ENCODE data around the gene MCAT.

Gene MCAT

GRCh38 chr22:43172191-43172590, 29.0 kb upstream of the MCAT start:
- Histone ChIP-seq H3K4me3 (ENCODE audit: severe bottlenecking) (no peak overlapping the region), H3K27me3 (ENCODE audit: insufficient read depth, poor library complexity, severe bottlenecking) (no peaks in the 10 kb centered on the region), H3K27ac (ENCODE audit: poor library complexity, severe bottlenecking) (no peak overlapping the region), H3K4me1 (ENCODE audit: insufficient read depth, poor library complexity, severe bottlenecking) (no peaks in the 10 kb centered on the region), H3K9me3 (ENCODE audit: severe bottlenecking) (no peaks in the 10 kb centered on the region), H3K36me3 (ENCODE audit: low read depth) (peaks cover 65% of the 10 kb centered on the region)
- ATAC-seq (ENCODE audit: low read depth), result no peak
- TF ChIP-seq CTCF (IDR thresholded peaks at IDR 0.05; ENCODE audit: poor library complexity, severe bottlenecking), result no peak
- no peak for DNase-seq (ENCODE audit: low spot score)

DNA sequence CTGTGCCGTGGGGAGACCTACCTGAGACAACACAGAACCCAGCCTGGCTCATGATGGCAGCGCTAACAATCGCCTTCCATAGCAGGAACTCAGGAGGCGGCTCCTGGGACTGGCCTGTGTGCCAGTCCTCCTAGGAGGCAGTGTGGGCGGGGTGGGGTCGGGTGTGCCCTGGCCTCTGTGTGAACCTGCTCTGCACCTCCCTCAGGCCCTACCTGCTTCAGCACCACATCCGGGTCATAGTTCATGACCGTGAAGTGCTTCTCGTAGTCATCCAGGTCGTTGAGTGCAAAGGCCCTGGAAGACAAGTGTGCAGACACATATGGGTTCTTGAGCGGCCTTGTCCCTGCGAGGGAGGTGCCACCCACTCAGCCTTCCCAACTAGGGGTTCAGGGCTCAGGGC, 28.4 kb upstream of the MCAT start:
- no peaks in the 10 kb centered on the region for H3K4me1 ChIP-seq (ENCODE audit: insufficient read depth, poor library complexity, severe bottlenecking)
- H3K36me3 ChIP-seq (ENCODE audit: low read depth), result peaks cover 65% of the 10 kb centered on the region
- no peak for TF ChIP-seq CTCF (IDR thresholded peaks at IDR 0.05; ENCODE audit: poor library complexity, severe bottlenecking)
- no peaks in the 10 kb centered on the region for H3K9me3 ChIP-seq (ENCODE audit: severe bottlenecking)
- no peak overlapping the region for H3K27ac ChIP-seq (ENCODE audit: poor library complexity, severe bottlenecking)
- H3K27me3 ChIP-seq (ENCODE audit: insufficient read depth, poor library complexity, severe bottlenecking), result no peaks in the 10 kb centered on the region
- no peak for ATAC-seq (ENCODE audit: low read depth)
- peak; percentile 42 for DNase-seq (ENCODE audit: low spot score)
- H3K4me3 ChIP-seq (ENCODE audit: severe bottlenecking), result no peak overlapping the region

DNA sequence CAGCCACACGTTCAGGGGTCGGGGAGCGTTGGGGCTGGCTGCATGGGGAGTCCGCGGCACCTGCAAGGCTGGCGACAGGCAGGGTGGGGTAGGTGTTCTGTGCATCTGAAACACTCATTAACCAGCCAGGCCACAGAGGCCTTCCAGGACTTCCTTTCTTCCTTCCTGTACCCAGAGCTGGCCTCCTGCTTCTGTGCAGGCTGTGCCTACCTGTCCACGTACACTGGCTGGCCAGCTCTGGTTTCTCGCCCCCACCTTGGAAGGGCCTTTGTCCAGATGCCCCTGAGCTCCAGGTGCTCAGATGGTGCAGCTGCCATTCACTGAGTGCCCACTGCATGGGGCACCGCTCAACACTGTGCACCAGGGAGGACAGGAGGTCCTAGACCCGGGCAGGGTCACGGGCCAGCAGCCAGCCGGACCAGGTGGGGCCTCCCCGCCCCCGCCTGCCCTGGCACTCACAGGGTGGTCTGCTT, 27.9 kb upstream of the MCAT start:
- peaks cover 62% of the 10 kb centered on the region for H3K36me3 ChIP-seq (ENCODE audit: low read depth)
- no peak for TF ChIP-seq CTCF (IDR thresholded peaks at IDR 0.05; ENCODE audit: poor library complexity, severe bottlenecking)
- no peaks in the 10 kb centered on the region for H3K27me3 ChIP-seq (ENCODE audit: insufficient read depth, poor library complexity, severe bottlenecking)
- no peaks in the 10 kb centered on the region for H3K9me3 ChIP-seq (ENCODE audit: severe bottlenecking)
- H3K27ac ChIP-seq (ENCODE audit: poor library complexity, severe bottlenecking), result no peak overlapping the region
- ATAC-seq (ENCODE audit: low read depth), result no peak
- no peaks in the 10 kb centered on the region for H3K4me1 ChIP-seq (ENCODE audit: insufficient read depth, poor library complexity, severe bottlenecking)
- H3K4me3 ChIP-seq (ENCODE audit: severe bottlenecking), result no peak overlapping the region
- peak; percentile 40 for DNase-seq (ENCODE audit: low spot score)

DNA sequence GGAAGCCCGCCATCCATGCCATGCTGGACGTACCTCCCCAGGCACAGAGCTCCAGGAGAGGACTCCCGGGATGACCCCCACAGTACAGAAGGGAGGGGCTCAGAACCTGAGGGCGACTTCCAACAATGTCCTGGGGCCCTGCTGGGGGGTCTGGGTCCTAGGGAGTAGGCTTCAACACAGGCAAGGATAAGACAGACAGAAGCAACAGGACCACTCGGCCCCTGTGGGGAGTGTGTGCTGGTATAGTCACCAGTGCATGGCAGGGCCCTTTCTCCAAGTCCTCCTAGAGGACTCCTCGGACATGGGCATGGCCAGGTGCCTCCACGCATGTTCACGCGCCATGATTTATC, 26.9 kb upstream of the MCAT start:
- peaks cover 55% of the 10 kb centered on the region for H3K36me3 ChIP-seq (ENCODE audit: low read depth)
- no peaks in the 10 kb centered on the region for H3K27me3 ChIP-seq (ENCODE audit: insufficient read depth, poor library complexity, severe bottlenecking)
- no peak for ATAC-seq (ENCODE audit: low read depth)
- no peak overlapping the region for H3K27ac ChIP-seq (ENCODE audit: poor library complexity, severe bottlenecking)
- no peak for DNase-seq (ENCODE audit: low spot score)
- no peaks in the 10 kb centered on the region for H3K9me3 ChIP-seq (ENCODE audit: severe bottlenecking)
- H3K4me1 ChIP-seq (ENCODE audit: insufficient read depth, poor library complexity, severe bottlenecking), result no peaks in the 10 kb centered on the region
- TF ChIP-seq CTCF (IDR thresholded peaks at IDR 0.05; ENCODE audit: poor library complexity, severe bottlenecking), result no peak
- H3K4me3 ChIP-seq (ENCODE audit: severe bottlenecking), result no peak overlapping the region

DNA sequence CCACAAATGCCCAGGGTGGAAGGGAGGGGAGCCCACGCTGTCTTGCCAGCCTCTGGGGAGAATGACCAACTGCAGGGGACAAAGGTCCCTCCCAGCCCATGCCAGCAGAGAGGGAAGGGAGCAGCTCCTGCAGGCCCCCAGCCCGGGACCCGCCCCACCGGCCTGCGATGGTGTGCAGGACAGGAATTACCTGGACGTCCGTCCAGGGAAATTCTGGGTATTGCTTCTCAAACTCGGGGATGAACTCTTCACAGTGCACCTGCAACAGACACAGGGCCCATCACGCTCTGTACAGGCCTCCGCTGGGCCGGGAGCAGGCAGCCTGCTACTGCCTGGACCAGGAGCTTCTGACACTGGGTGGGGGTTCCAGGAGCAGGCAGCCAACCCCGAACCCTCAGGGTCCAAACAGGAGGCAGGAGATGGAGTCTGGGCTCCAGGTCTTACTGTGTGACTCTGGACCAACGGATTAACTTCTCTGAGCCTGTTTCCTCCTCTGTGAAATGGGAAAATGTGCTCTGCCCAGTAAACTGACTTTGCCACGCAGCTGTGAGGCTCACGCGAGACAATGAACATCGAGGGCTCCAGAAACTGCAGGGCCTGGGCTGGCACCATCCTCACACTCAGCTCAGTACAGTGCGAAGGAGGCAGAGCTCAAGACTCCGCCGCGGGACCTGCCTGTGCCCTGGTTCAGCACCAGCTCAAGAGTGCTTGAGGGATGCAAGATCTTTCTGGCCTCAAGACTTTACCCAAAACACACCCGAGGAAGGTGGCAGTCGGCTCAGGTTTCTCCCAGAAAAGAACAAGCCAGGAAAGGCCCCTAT, 26.3 kb upstream of the MCAT start:
- Histone ChIP-seq H3K27me3 (ENCODE audit: insufficient read depth, poor library complexity, severe bottlenecking) (no peaks in the 10 kb centered on the region), H3K4me3 (ENCODE audit: severe bottlenecking) (no peak overlapping the region), H3K4me1 (ENCODE audit: insufficient read depth, poor library complexity, severe bottlenecking) (no peaks in the 10 kb centered on the region), H3K36me3 (ENCODE audit: low read depth) (peaks cover 49% of the 10 kb centered on the region), H3K27ac (ENCODE audit: poor library complexity, severe bottlenecking) (no peak overlapping the region), H3K9me3 (ENCODE audit: severe bottlenecking) (no peaks in the 10 kb centered on the region)
- DNase-seq (ENCODE audit: low spot score) (peak; percentile 56), ATAC-seq (ENCODE audit: low read depth) (no peak)
- no peak for TF ChIP-seq CTCF (IDR thresholded peaks at IDR 0.05; ENCODE audit: poor library complexity, severe bottlenecking)

All from RWPE2 (cell line).